Erythroblast (primary cell): Measurements from ENCODE around the gene PPP1R12B.

Experiments
- GATA1 ChIP-seq: IDR thresholded peaks from 2 replicates; pipeline ENCODE4 v1.6.1; 2011; ENCODE audit warnings: low read depth, mild to moderate bottlenecking, control low read depth, low read length, moderate library complexity
- POLR2A ChIP-seq: IDR thresholded peaks from 2 replicates; pipeline ENCODE4 v1.6.1; 2011; ENCODE audit warnings: mild to moderate bottlenecking, low read length

DNA sequence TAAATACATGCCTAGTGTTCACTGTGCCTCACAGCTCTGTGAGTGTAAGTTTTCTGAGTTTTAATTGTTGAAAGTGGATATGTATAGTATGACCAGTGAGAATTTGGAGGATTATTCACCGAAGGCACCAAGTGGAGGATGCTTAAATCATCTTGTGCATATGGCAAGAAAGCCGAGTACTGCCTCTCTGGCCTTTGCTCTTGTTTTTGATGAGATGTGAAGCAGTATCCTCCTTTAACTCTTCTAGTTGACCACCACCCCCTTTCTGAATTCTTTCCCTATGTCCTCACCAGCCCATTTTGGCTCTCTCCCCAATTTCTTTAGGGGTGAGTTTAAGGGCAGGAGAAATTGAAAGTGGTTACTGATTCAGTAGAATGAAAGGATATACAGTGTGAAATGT is 231.3 kb downstream of the PPP1R12B start:
- no peak for TF ChIP-seq POLR2A
- TF ChIP-seq GATA1: no peak
